AG08396 (cell line): ENCODE measurements around the gene GAL3ST2.

Experiments
- DNase-seq: peaks from one replicate; pipeline ENCODE4 v3.0.0; 2012; ENCODE audit warnings: low spot score, mixed read lengths

Gene GAL3ST2

DNA sequence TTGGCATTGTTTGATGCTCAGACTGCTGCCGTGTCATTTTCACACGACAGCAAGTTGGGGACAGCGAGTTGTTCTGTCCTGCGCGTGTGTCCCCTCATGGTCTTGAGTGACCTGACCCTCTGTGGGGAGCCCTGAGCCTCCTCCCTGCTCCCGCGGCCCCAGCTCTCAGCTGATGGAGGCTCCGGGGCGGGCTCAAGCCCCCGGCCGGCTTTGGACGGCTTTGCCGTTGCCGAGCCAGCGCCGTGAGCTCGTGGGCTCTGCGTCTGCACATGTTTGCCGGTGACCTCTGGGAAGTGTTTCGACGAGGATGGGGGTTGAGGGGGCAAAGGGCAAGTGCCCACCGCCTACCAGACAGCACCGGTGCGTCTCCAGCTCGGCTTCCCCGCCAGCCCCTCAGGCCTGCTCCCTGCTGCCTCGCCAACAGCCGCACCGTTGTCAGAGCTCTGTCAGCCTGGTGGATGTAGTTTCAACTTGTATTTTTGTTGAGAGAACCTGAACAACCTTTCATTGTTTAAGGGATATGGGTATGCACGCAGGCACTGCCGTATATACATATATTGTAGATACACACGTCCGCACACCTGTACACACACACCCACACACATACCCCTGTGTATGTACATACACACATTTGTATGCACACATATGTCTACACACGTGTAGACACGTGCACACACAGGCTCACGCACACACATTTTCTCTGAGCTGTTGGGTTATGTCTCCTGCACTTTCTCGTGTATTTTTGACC, 68.4 kb downstream of the GAL3ST2 start:
- DNase-seq, result no peak

- no peak for DNase-seq
Measured at GRCh38 chr2:241846406-241846805, 69.8 kb downstream of the GAL3ST2 start.

DNA sequence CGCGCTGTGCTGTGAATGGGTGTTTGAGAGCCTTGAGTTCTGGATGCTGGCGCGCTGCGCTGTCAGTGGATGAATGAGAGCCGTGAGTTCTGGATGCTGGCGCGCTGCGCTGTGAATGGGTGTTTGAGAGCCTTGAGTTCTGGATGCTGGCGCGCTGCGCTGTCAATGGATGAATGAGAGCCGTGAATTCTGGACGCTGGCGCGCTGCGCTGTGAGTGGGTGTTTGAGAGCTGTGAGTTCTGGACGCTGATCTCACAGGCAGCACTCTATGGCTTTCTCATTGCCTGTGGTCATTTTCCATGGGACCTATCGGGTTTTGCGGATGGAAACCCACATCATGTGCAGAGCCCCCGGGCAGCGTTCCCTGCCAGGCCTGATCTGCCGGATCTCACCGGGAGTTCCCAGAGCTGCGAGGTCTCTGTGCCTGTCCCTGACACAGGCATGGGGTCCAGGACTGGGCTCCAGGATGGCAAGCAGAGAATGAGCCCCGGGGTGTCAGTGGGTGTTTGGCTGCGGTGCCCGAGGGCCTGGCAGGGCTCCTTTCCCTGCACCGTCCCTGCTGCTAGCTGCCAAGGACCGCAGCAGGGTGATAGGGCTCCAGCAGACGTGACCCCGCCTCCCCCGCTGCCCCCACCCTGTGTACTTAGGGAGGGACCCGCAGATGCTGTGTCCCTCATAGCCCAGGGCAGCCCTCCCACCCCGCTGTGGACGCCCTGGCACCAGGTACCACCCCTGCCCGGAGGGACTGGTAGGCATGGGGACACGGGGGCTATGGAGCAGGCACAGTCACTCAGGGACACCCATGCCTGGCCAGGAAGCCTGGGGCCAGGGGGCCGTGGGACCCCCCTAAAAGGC, 72.4 kb downstream of the GAL3ST2 start:
- no peak for DNase-seq

DNA sequence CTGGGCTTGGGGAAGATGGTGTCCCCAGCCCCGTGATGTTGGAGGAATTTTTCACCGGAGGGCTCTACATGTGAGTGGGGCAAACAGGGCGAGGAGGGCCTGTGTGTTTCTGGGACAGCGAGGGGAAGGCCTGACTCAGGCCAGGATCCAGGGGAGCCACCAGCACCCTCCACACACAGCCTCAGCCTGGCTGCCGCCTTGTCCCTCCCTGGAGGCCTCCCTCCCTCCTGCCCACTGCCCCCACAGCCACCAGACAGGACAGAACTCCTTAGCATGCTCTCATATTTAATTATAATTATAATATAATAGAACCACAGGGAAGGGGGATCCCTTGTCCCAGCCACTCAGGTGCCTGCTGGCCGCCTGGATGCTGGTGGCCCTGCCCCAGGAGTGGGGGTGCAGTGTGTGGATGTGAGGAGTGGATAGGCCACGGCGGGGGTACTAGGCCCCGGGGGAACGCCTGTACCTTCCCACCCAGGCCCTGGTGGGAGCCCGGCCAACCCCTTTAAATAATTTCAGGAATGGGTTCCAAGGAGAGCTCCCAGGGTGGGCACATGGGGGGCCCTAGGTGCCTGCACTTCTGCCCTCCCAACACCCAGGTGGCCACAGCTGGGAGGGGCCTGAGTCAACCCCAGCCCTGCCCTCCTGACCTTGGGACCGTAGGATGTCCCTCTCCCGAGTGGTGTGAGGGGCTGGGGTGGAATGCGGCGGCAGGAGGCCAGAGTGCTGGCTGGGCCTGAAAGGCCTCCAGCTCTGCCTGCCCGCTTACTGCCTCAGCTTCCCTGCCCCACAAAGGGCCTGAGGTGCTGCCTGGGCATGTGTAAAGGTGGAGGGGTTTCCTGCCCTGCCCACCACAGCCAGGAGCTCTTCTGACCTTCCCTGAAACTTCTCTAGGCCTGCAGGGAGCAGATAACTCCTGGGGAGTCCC, 73.3 kb downstream of the GAL3ST2 start:
- DNase-seq, result no peak

DNA sequence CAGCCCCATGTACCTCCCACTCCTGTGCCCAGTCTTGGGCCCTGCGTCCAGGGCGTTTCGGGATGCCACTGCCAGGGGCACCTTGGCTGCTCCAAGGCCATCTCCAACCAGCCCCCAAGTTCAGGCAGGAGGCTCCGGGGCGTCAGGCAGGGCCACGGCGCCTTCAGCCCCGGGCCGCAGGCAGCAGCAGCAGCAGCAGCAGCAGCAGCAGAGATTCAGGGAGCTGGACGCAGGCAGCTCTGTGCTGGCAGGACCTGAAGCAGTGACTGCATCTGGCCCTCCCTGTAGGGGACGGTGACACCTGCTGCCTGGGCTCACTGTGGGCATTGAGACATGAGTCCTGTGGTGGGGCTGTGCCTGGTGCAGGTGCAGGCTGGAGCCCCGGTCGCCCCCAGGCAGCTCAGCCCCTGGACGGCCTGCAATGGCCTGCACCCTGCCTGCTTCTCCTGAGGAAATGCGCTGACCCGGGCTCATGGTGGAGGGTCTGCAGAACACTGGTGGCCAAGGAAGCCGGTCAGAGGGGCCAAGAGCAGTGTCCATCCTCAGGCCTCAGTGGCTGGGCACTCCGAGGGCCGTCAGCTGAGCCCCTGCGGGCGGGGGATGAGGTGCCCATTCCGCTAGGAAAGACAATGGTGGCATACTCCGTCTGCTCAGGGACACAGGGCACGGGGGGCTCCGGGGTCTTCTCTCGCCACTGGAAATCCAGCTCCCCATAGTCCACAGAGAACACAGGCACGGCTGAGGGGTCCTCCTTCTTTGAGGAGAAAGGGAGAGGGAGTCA, 74.1 kb downstream of the GAL3ST2 start:
- no peak for DNase-seq

DNA sequence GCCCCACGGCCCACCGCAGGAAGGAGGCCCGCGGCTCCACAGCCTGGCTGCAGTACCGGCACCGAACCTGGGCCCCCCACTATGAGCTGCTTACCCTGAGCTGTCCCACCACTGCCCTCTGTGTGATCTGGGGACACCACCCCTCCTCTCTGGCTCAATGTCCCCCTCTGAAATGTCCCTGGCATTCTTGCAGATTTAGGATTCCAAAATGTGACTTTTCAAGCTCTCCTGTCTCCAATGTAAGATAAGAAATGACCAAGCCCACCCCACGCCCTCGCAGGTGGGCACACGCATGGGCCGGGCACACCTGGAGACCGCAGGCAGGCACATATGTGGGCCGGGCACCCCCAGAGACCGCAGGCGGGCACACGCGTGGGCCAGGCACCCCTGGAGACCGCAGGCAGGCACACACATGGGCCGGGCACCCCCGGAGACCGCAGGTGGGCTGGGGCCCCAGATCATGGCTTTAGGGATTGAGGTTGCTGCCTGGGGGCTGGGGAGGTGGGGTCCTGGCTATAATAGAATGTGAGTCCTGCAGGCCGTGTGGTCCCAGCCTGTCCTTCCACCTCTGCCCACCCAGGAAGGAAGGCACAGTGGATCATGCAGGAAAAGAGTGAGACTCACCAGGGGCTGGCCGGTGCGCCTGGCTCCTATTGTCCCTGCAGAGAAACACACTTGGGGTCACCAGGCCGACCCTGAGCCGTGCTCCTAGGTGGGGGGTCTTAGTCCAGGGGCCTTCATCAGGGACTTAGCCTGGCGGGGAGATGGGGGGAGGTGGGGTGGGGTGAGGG, 74.9 kb downstream of the GAL3ST2 start:
- no peak for DNase-seq

GRCh38 chr2:241852116-241852980, 75.7 kb downstream of the GAL3ST2 start:
- DNase-seq, result no peak

DNA sequence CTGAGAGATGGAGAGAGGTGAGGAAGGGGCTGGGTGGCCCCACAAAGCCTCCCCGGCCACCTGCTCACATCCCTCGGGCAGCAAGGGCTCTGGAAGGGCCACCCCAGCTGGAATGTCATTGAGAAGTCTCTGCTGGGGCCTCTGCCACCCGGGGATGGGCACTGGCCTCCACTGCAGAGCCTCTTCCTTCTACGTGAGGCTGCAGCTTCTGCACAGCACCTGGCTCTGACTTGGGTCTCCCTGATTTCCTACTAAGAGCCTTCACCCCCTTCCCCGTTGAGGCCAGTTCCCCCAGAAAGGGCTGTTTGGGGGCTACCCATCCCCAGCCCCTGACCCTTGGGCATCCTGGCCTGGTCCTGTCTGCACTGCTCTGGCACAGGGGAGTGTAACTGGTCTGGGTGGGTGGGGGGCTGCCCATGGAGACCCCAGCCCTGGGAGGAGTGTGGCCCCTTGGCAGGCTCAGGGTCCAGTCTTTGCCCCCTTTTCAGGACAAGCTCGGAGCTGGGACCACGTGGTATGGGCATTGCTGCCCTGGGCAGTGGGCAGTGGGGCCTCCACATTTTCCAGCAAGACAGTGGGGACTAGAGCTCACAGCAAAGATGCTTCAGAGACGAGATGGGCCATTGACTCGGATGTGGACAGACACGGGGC, 76.5 kb downstream of the GAL3ST2 start:
- no peak for DNase-seq
